Glomerular endothelial cell (primary cell): Measurements from ENCODE around the gene CTTNBP2NL. TPM values are rescaled to one million over a fixed set of nuclear protein-coding genes. Genes with fewer than 3 reads are reported as not detected.
"Not testable (repeated sequence)": the region's sequence is repeated elsewhere in the genome, so short reads cannot be mapped to it uniquely, and the experiment has no call there.

Source experiments
- DNase-seq: peaks from one replicate; pipeline ENCODE4 v3.0.0-alpha.2; 2011; ENCODE audit warnings: low read depth, low spot score; ENCODE audit errors: extremely low read depth
- total RNA-seq: library from RNA; depleted of rRNA; stranded (reverse); fragments of >200 nt; gene quantifications from 2 replicates; pipeline ENCODE4 v1.2.3, GENCODE V29; 2015

CTTNBP2NL gene
- total RNA-seq, 1 donor from 2014 or later: 46.1 TPM

- DNase-seq: no peak
Observed at GRCh38 chr1:112461200-112461871, 65.3 kb downstream of the CTTNBP2NL start.

- DNase-seq: no peak
Observed at GRCh38 chr1:112462953-112463279, 66.9 kb downstream of the CTTNBP2NL start.

- DNase-seq: no peak
Observed at GRCh38 chr1:112464501-112464900, 68.5 kb downstream of the CTTNBP2NL start.

GRCh38 chr1:112465122-112465521 lies 69.1 kb downstream of the CTTNBP2NL start:
- no peak for DNase-seq

- DNase-seq: peak; percentile 77
Observed at GRCh38 chr1:112466078-112466660, 70.2 kb downstream of the CTTNBP2NL start.

GRCh38 chr1:112470324-112470723 lies 74.3 kb downstream of the CTTNBP2NL start:
- DNase-seq: not testable (repeated sequence)

- DNase-seq: no peak
Observed at GRCh38 chr1:112470966-112471365, 75.0 kb downstream of the CTTNBP2NL start.

GRCh38 chr1:112472142-112472541 lies 76.1 kb downstream of the CTTNBP2NL start:
- no peak for DNase-seq

- DNase-seq: no peak
Observed at GRCh38 chr1:112477550-112477949, 81.5 kb downstream of the CTTNBP2NL start.

GRCh38 chr1:112478314-112478713 lies 82.3 kb downstream of the CTTNBP2NL start:
- DNase-seq: no peak

- DNase-seq: not testable (repeated sequence)
Observed at GRCh38 chr1:112486063-112486462, 90.0 kb downstream of the CTTNBP2NL start.

- DNase-seq: not testable (repeated sequence)
Observed at GRCh38 chr1:112487686-112488085, 91.7 kb downstream of the CTTNBP2NL start.

- no peak for DNase-seq
Observed at GRCh38 chr1:112488141-112488540, 92.1 kb downstream of the CTTNBP2NL start.

- no peak for DNase-seq
Observed at GRCh38 chr1:112492076-112492475, 96.1 kb downstream of the CTTNBP2NL start.

- no peak for DNase-seq
Observed at GRCh38 chr1:112493351-112493750, 97.3 kb downstream of the CTTNBP2NL start.

GRCh38 chr1:112496290-112496689 lies 100.3 kb downstream of the CTTNBP2NL start:
- no peak for DNase-seq

- DNase-seq: no peak
Observed at GRCh38 chr1:112501810-112502641, 106.0 kb downstream of the CTTNBP2NL start.

GRCh38 chr1:112502826-112503225 lies 106.8 kb downstream of the CTTNBP2NL start:
- DNase-seq: no peak

GRCh38 chr1:112504001-112504660 lies 108.1 kb downstream of the CTTNBP2NL start:
- no peak for DNase-seq

- no peak for DNase-seq
Observed at GRCh38 chr1:112504661-112505399, 108.8 kb downstream of the CTTNBP2NL start.

- DNase-seq: no peak
Observed at GRCh38 chr1:112505400-112505785, 109.4 kb downstream of the CTTNBP2NL start.
